ENCODE results near the gene TOMM34.

GRCh38 chr20:44896583-44896982, 63.6 kb downstream of the TOMM34 start:
- TF ChIP-seq CTCF (IDR thresholded peaks at IDR 0.05) (no peak), EP300 (IDR thresholded peaks at IDR 0.05) (no peak)
